GM18517 (cell line): Measurements from ENCODE around the gene MPPE1.
"Not testable (repeated sequence)": the region's sequence is repeated elsewhere in the genome, so short reads cannot be mapped to it uniquely, and the experiment has no call there.

Experiments used
- ATAC-seq: cut with Tn5 transposase; IDR thresholded peaks from one replicate; pipeline ENCODE4 v1.9.1; 2021; ENCODE audit warnings: mild to moderate bottlenecking, moderate library complexity; ENCODE audit not compliant: unreplicated experiment

The MPPE1 gene

GRCh38 chr18:11859282-11859830, 48.8 kb downstream of the MPPE1 start:
- ATAC-seq = no peak

GRCh38 chr18:11857177-11857887, 50.8 kb downstream of the MPPE1 start:
- no peak for ATAC-seq

- ATAC-seq = not testable (repeated sequence)
Measured at GRCh38 chr18:11854554-11854953, 53.6 kb downstream of the MPPE1 start.

- peak; percentile 25 for ATAC-seq
Measured at GRCh38 chr18:11851806-11852337, 56.2 kb downstream of the MPPE1 start.

- ATAC-seq = peak; percentile 82
Measured at GRCh38 chr18:11851146-11851805, 56.8 kb downstream of the MPPE1 start, which contains the start of gene CHMP1B. Gene CHMP1B (plus strand): TSS chr18:11851413. CDS start chr18:11851512, 99 bp downstream.

- ATAC-seq = peak; percentile 53
Measured at GRCh38 chr18:11850821-11851145, 57.3 kb downstream of the MPPE1 start.

- no peak for ATAC-seq
Measured at GRCh38 chr18:11849841-11850634, 58.1 kb downstream of the MPPE1 start.

GRCh38 chr18:11849279-11849678, 58.8 kb downstream of the MPPE1 start:
- ATAC-seq = no peak

GRCh38 chr18:11847811-11848210, 60.3 kb downstream of the MPPE1 start:
- ATAC-seq = no peak

GRCh38 chr18:11845654-11846053, 62.5 kb downstream of the MPPE1 start:
- ATAC-seq = no peak

GRCh38 chr18:11844436-11844835, 63.7 kb downstream of the MPPE1 start:
- ATAC-seq = no peak

GRCh38 chr18:11842562-11842961, 65.6 kb downstream of the MPPE1 start:
- ATAC-seq = no peak

- no peak for ATAC-seq
Measured at GRCh38 chr18:11840493-11840892, 67.6 kb downstream of the MPPE1 start.

GRCh38 chr18:11839556-11839955, 68.6 kb downstream of the MPPE1 start:
- ATAC-seq = no peak

- ATAC-seq = no peak
Measured at GRCh38 chr18:11834772-11835171, 73.3 kb downstream of the MPPE1 start.
